B cell (primary cell): Measurements from ENCODE around the gene ESPL1. TPM values are rescaled to one million over a fixed set of nuclear protein-coding genes. Genes with fewer than 3 reads are reported as not detected.

Source experiments
- ATAC-seq: fragments of 200-7000 bp; cut with Tn5 transposase; one replicate; pipeline ENCODE4 v1.10.0; 2021; ENCODE audit warnings: low read depth, mild to moderate bottlenecking, moderate number of reproducible peaks, moderate library complexity
- CTCF ChIA-PET: fragments of 350-600 bp; sonication (Branson Sonifier 250); formaldehyde crosslinking; loops from one replicate; lab custom pipeline; 2021; ENCODE audit warnings: antibody characterized with exemption, inconsistent platforms; lab: Charles Lee
- POLR2A ChIA-PET: fragments of 350-600 bp; sonication (Branson Sonifier 250); formaldehyde crosslinking; loops from one replicate; lab custom pipeline; 2021; ENCODE audit warnings: antibody characterized with exemption; lab: Charles Lee
- DNase-seq: peaks from one replicate; pipeline ENCODE4 v3.0.0; 2013
- H2AFZ ChIP-seq: 2 replicates; pipeline ENCODE4 v1.6.1; 2012; ENCODE audit warnings: mild to moderate bottlenecking, low read depth, low read length; ENCODE audit not compliant: insufficient read depth, poor library complexity, severe bottlenecking
- H3K27ac ChIP-seq, 2 donors: 1 replicate in 1 of 2; 2 replicates in 1 of 2; pipeline ENCODE4 v1.5.1; 2012 to 2013; ENCODE audit warnings: low read length in 2 of 2, mild to moderate bottlenecking in 2 of 2, moderate library complexity in 1 of 2
- H3K27me3 ChIP-seq, 4 experiments: fragments of 200-600 bp in 1 of 4; sonication (generic) in 1 of 4; replicated peaks in 1 of 4; 1 replicate in 2 of 4; 2 replicates in 2 of 4; pipeline versions ENCODE4 v1.6.1 to v1.7.0; 2013 to 2016; ENCODE audit warnings: low read length in 3 of 4, mild to moderate bottlenecking in 2 of 4, mixed read lengths in 1 of 4, moderate library complexity in 1 of 4; ENCODE audit not compliant: insufficient read depth in 4 of 4, control insufficient read depth in 3 of 4; ENCODE audit errors: control extremely low read depth in 1 of 4
- H3K36me3 ChIP-seq, 2 experiments: replicated peaks in 1 of 2; 1 replicate in 1 of 2; 2 replicates in 1 of 2; pipeline versions ENCODE4 v1.6.1 to v1.7.1; 2013; ENCODE audit warnings: low read length in 1 of 2; ENCODE audit not compliant: insufficient read depth in 2 of 2, control insufficient read depth in 1 of 2; ENCODE audit errors: control extremely low read depth in 1 of 2, extremely low read depth in 1 of 2
- H3K4me1 ChIP-seq, 2 donors: fragments of 200-600 bp in 1 of 2; sonication (generic) in 1 of 2; 1 replicate in 1 of 2; 2 replicates in 1 of 2; pipeline versions ENCODE4 v1.5.1 to v1.6.1; 2013 to 2017; ENCODE audit warnings: low read length in 2 of 2; ENCODE audit not compliant: control insufficient read depth in 2 of 2, insufficient read depth in 2 of 2
- H3K4me2 ChIP-seq: replicated peaks from 2 replicates; pipeline ENCODE3; 2012; ENCODE audit warnings: mild to moderate bottlenecking, low read depth, low read length; ENCODE audit not compliant: poor library complexity, severe bottlenecking
- H3K4me3 ChIP-seq, 5 experiments: fragments of 200-600 bp in 1 of 5; sonication (generic) in 1 of 5; 1 replicate in 3 of 5; 2 replicates in 2 of 5; pipeline versions ENCODE4 v1.5.1 to v1.7.0; 2011 to 2016; ENCODE audit warnings: low read length in 4 of 5, mild to moderate bottlenecking in 4 of 5, low read depth in 2 of 5, control low read depth in 1 of 5, moderate library complexity in 1 of 5; ENCODE audit not compliant: insufficient read depth in 1 of 5; ENCODE audit errors: control extremely low read depth in 1 of 5, extremely low read depth in 1 of 5
- H3K79me2 ChIP-seq: fragments of 200-600 bp; sonication (generic); one replicate; pipeline ENCODE4 v1.6.0; 2016; ENCODE audit warnings: low read length; ENCODE audit not compliant: control insufficient read depth, insufficient read depth
- H3K9ac ChIP-seq: fragments of 200-600 bp; sonication (generic); 2 replicates; pipeline ENCODE4 v1.6.1; 2017; ENCODE audit warnings: mild to moderate bottlenecking, low read length, moderate library complexity
- H3K9me3 ChIP-seq, 3 donors: one replicate each; pipeline versions ENCODE4 v1.6.1 to v1.7.1; 2013; ENCODE audit warnings: low read length in 2 of 3; ENCODE audit not compliant: control insufficient read depth in 2 of 3, insufficient read depth in 1 of 3; ENCODE audit errors: control extremely low read depth in 1 of 3
- H4K20me1 ChIP-seq: 2 replicates; pipeline ENCODE4 v1.6.0; 2012; ENCODE audit warnings: mild to moderate bottlenecking, low read length; ENCODE audit not compliant: insufficient read depth, control insufficient read depth, poor library complexity, severe bottlenecking
- H3K27ac Mint-ChIP-seq: one replicate; pipeline ENCODE4 v1.8.0; 2021; ENCODE audit warnings: mixed read lengths
- H3K27me3 Mint-ChIP-seq: one replicate; pipeline ENCODE4 v1.8.0; 2021; ENCODE audit warnings: mixed read lengths
- H3K4me1 Mint-ChIP-seq: one replicate; pipeline ENCODE4 v1.8.0; 2021; ENCODE audit warnings: mixed read lengths
- H3K4me3 Mint-ChIP-seq: one replicate; pipeline ENCODE4 v1.8.0; 2021; ENCODE audit warnings: mixed read lengths
- H3K9me3 Mint-ChIP-seq: one replicate; pipeline ENCODE4 v1.8.0; 2022; ENCODE audit warnings: mixed read lengths; ENCODE audit not compliant: insufficient read depth
- EZH2 ChIP-seq: IDR thresholded peaks from 2 replicates; pipeline ENCODE4 v1.6.1; 2012; ENCODE audit warnings: borderline replicate concordance, low read depth, mild to moderate bottlenecking, moderate library complexity, low read length; ENCODE audit not compliant: insufficient read depth, poor library complexity, severe bottlenecking
- WGBS: methylation state at CpG from one replicate; pipeline ENCODE4 v1.1.5; 2013; ENCODE audit warnings: missing lambda C conversion rate; ENCODE audit not compliant: insufficient coverage; 5-methylcytosine and 5-hydroxymethylcytosine counted together
- intact Hi-C: fragments of 100-400 bp; cut with micrococcal nuclease; formaldehyde crosslinking; loops from one replicate; pipeline ENCODE4 v1.10.0; 2022
- polyA plus RNA-seq: library from polyadenylated mRNA; depleted of rRNA; stranded (reverse); fragments of >200 nt; gene quantifications from 2 replicates; pipeline ENCODE4 v1.2.3, GENCODE V29; 2012
- total RNA-seq, 2 donors: library from RNA; stranded (reverse); fragments of 120-200 nt in 1 of 2; gene quantifications; 1 replicate in 1 of 2; 2 replicates in 1 of 2; pipeline versions ENCODE4 v1.2.3 to v1.2.4, GENCODE V29; 2013 to 2022
- TF ChIP-seq, protein P1 (sequence below): fragments of 200-600 bp; IDR thresholded peaks from one replicate; pipeline ENCODE4 v1.8.0; 2022; ENCODE audit warnings: antibody characterized with exemption, mild to moderate bottlenecking

Gene ESPL1
- total and polyA plus RNA-seq, 2 donors (not counting 1 experiment from before 2014, with no cell fraction given), result 0.88 to 2.4 TPM

DNA sequence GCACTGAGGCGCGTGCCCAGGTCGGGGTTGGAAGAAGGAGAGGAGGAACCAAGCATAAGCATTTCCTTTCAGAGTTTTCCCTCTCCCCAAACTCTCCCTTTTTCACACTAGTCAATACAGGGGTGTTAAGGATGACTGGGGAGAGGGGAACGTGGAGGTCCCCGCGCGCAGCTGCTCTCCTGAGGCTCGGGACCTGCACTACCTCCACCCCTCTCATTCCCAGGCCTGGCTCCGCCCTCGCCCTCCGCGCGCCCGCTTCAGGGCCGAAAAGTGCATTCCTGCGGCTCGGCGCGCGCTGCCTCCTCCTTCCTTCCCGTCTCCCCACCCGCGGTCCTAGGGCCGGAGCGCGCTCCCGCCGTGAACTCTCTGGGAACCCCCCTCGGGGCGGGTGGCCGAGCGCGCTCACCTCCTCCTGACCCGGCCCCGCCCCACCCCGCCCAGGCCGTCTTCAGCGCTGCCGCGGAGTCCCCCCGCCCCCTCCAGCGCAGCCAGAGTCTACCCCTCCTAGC is 47.4 kb upstream of the ESPL1 start:
- no peak for TF ChIP-seq EZH2
- TF ChIP-seq, protein P1, sequence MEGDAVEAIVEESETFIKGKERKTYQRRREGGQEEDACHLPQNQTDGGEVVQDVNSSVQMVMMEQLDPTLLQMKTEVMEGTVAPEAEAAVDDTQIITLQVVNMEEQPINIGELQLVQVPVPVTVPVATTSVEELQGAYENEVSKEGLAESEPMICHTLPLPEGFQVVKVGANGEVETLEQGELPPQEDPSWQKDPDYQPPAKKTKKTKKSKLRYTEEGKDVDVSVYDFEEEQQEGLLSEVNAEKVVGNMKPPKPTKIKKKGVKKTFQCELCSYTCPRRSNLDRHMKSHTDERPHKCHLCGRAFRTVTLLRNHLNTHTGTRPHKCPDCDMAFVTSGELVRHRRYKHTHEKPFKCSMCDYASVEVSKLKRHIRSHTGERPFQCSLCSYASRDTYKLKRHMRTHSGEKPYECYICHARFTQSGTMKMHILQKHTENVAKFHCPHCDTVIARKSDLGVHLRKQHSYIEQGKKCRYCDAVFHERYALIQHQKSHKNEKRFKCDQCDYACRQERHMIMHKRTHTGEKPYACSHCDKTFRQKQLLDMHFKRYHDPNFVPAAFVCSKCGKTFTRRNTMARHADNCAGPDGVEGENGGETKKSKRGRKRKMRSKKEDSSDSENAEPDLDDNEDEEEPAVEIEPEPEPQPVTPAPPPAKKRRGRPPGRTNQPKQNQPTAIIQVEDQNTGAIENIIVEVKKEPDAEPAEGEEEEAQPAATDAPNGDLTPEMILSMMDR, result no peak
- no peaks in the 10 kb centered on the region for H4K20me1 ChIP-seq
- H3K36me3 ChIP-seq, result no peaks in the 10 kb centered on the region
- H3K27ac Mint-ChIP-seq, result peak overlapping the region; percentile 98
- DNase-seq (peak; percentile 92), ATAC-seq (peak; percentile 76)
- H3K4me3 Mint-ChIP-seq, result peak overlapping the region; percentile 97
- peaks cover 53% of the 10 kb centered on the region for H3K4me1 Mint-ChIP-seq
- H3K27me3 ChIP-seq, result no peaks in the 10 kb centered on the region
- peaks cover 39 to 56% of the 10 kb centered on the region in 2 donors for H3K4me1 ChIP-seq
- CTCF ChIA-PET, result interaction anchor here (0.6 to 17.1 kb wide), 17 partner anchors 9 to 280 kb away, joined by 3 to 721 read pairs (median 6); partner anchors contain the start of genes AAAS, CSAD, ESPL1 and ITGB7
- H2AFZ ChIP-seq, result peak overlapping the region; percentile 97
- no peaks in the 10 kb centered on the region for H3K9me3 Mint-ChIP-seq
- H3K9me3 ChIP-seq, result no peaks in the 10 kb centered on the region
- POLR2A ChIA-PET, result interaction anchor here (0.6 to 3.4 kb wide), 18 partner anchors 11 to 159 kb away, joined by 3 to 29 read pairs (median 7); partner anchors contain the start of genes AAAS, CSAD, ESPL1 and MYG1
- intact Hi-C loops, result loop anchor here (1.0 to 2.0 kb wide), 8 partner anchors 14 to 158 kb away; partner anchors contain the start of genes AAAS, CSAD, ESPL1 and ITGB7
- H3K9ac ChIP-seq, result peak overlapping the region; percentile 95
- H3K79me2 ChIP-seq, result no peaks in the 10 kb centered on the region
- H3K4me3 ChIP-seq, result peak overlapping the region; percentile 63 to 100 (median 90)
- H3K27ac ChIP-seq, result peak overlapping the region; percentile 93 to 95
- peak overlapping the region; percentile 98 for H3K4me2 ChIP-seq
- no peaks in the 10 kb centered on the region for H3K27me3 Mint-ChIP-seq
- WGBS, result under 1% methylated on average over 32 of the region's 42 CpGs
